HG03103 (cell line): ENCODE measurements around the gene SYT6.

Experiments used
- ATAC-seq: cut with Tn5 transposase; IDR thresholded peaks from one replicate; pipeline ENCODE4 v1.9.1; 2021; ENCODE audit warnings: low read depth; ENCODE audit not compliant: unreplicated experiment

The SYT6 gene

DNA sequence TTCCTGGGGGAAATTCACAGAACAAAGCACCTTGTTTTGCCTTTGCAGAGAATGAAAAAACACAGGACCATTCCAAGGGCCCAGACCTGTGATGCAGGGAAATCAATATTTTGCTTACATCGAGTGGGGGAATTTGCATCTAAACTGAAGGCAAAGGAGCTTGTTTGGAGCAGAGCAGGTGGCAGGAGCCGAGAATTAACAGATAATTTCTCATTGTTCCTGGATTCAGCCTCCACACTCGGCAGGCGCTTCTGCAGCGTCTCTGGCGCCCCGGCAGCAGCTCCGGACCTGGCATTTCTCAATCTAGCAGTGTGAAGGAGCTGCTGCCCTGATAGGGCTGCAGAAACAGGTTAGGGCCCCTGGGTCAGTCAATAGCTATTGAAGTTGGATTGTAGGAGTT is 2.0 kb upstream of the SYT6 start:
- no peak for ATAC-seq

DNA sequence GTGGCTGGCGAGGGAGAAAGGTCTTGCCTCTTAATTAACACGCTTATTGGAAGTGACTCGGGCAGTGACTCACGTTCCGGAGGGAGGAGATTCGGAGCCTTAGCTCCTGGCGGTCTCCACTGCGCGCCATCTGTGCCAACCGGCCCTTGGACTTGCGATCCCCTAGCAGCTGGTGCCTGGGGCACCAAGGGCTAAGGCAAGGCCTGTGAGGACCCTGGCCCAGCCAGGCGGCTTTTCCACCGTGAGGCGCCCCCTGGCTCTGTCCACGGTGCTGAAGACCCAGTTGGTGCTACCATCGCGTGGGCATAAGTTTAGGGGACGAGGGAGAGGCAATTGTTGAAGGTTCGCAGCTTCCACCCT is 1.3 kb upstream of the SYT6 start:
- ATAC-seq, result no peak

DNA sequence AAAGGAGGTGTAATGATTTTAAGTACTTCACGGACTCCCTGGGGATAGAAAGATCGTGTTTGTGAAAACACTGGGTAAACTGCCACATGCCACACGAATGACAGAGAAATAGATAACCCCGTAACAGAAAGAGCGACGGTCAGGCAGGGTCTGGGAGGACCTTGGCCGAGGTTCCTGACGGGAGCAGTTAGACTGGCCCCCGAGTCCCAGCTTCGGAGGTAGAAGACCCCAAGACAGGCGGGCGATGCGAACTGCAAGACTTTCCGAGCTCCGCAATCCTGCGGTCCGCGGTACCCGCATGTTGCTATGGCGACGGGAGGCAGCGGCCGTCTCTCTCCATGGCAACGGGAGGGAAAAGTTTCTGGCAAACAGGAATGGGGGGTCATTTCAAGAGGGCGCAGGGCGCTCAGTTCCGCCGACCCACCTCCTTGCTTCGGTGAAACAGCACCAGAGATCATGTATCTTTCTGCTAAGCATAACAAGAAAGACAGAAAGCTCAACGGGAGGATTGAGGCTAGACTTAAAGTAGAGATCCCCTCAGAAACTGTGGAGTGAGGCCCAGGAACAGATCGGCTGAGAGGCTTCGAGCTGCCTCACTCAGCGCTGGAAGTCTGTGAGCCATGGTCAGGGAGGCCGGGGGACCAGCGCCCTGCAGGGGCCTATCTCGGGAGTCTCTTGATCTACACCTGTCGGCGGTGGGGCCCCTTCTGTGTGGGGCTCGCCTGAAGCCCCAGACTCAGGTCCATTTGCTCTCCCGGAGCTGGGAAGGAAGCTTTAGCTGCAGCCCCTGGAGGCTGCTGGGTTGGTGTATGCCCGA is 685 bp upstream of the SYT6 start:
- ATAC-seq, result no peak

DNA sequence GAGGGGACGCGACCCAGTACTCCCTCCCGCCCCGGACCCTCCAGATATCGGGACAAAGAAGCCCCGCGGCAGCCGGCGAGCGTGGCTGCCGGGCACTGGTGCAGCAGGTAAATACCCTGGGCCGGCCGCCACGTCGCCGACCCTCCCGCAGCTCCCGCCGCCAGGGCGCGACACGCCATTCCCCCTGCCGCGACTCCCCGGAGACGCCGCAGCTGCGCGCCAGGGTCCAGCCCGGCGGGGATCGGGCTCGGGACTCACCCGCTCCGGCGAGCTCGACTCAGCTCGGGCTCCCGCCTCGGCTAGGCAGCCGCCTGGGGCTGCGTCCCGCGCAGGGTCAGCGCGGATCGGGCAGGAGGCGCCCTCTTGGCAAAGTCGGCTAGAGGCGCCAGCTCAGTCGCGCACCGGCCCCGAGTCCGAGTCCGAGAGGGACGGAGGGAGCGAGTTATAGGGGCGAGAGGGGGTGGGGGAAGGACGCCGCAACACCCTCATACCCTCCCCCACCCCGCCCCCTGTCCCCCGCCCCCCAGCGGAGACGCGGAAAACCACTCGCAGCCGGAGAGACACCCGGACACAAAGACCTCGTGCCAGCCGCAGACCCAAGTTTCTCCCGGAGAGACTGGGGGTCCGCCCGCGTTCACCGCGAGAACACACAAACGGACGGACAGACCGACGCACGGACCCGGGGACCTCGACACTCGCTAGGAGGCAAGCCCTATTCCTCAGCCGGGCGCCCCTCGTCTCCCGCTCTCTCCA is 985 bp downstream of the SYT6 start:
- no peak for ATAC-seq

DNA sequence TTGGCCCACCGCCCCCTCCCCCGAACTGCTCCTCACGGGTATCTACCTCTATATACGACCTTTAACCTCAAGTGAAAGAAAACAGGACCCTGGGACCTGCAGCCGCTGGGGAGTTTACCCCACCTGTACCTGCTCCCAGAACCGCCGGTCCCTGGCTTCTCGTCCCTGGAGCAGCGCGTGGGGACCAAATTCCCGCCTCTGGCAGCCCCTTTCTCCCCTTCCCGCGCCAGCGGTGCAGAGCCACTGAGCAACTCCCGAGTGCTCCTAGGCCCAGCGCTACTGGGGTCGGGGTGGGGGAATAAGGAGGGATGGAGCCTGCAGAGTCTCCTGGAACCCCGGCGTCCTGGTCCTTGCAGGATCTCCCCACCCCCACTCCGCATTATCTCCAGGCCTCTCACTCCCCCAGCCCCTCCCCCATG is 1.6 kb downstream of the SYT6 start:
- ATAC-seq, result no peak

DNA sequence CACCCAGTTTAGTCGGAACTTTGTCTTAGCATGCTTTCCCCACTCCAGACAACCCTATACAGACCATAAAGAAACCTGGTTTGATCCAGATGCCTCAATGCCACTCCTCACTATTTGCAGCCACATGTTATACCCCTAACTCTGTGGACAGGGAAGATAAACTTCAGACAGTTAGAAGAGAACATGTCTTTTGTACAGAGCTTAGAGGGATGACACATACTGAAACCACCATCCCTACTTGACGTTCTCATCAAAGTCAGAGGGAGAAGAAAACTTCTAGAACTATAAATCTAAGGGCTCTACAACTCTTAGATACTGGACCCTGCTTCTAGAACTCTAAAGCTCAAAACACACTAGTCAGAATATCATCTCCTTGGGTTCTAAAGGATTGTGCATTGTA is 3.7 kb downstream of the SYT6 start:
- no peak for ATAC-seq

DNA sequence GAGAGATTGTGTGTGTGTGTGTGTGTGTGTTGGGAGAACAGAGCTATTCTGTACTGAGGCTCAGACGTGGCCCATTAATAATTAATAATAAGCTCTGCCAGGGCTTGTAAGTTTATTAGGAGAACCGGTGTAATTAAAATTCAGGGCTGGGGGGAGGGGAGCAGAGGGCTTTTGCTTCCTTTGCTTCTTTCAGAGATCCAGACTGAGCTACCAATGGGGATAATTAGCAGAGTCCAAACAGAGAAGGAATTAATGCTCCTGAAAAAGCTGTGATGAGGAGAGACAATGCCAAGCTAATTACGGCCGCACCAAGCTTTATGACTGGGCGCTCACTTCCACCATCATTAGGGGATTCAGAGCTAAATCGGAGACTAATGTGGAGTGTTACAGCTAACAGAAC is 4.5 kb downstream of the SYT6 start:
- ATAC-seq, result no peak

DNA sequence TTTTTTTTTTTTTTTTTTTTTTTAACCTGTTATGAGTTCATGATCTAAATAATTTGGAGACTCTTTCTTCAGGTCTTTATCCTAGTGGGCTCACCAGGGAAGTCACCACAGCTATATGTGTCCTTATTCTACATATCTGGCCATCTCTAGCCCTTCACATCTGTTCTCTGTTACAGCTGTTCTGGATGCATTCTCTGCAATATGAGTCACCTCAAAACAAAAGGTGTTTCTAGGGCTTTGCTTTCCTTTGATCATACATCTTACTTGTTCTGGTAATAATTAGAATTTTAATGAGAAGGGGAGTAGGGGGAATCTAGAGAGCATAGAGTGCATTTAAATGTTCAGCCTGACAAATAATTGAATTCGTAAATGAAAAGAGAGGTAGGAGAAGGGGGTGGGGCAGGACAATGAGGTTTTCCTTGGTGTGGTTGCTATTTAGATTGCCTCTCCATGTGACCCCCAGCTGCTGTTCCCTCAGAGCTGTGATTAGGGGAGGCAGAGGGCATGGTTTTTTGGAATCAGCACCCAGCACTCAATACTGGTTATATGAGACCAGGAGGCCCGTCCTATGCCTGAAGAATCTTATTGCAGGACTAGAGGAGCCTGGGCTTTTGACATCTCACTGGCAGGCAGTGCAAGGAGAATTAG is 8.0 kb downstream of the SYT6 start:
- no peak for ATAC-seq

DNA sequence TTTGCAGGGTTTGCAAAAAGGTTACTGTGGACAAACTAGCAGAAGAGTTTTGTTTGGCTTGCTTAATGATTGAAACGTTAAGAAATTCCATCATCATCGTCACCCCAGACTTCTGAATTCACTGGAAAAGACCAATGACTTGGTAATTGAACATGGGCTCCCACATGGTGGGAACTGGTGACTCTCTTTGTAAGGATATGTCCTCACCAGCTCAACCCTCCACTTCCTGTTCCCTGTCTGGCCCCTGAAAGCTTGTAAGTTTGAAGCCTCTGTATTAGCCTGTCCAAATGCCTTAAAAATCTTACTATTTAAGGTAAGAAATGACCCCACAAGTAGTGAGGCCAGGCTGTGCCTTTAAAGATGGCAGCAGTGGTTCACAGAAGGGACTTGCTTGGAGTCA is 9.7 kb downstream of the SYT6 start:
- no peak for ATAC-seq

DNA sequence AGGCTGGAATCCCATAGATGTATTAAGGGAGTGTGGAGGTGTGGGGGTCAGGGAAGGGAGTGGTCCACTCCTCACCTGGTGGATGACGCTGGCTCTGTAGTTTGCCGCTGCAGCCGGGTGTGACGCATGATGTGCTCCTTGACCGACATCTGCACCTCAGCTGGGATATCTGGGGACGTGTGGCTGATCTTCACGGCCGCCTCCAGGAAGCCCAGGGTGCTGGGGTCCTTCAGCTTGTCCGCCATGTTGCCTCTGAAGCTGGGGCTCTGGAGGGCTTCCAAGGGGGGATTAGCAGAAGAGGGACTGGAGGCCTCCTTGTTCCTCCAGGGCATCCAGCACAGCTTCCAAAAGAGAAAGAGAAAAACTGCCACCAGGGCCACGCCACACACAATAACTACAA is 14.1 kb downstream of the SYT6 start:
- ATAC-seq, result no peak

DNA sequence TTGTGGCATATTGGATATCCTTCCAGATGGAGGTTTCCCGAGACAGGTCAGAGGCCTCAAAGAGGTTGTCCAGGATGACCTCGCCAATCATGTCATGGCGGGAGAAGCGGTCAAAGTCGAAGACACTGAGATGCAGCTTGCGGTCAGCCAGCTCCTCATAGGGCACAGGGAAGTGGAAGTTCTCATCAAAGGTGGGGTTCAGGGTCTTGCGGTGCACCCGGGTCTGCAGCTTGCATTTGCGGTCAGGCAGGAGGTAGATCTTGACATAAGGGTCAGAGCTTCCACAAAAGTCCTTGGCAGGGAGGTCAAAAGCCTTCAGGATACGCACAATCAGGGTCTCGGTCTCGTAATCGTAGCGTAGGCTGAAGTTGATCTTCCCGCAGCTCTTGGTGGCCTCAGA is 16.2 kb downstream of the SYT6 start:
- ATAC-seq, result no peak

DNA sequence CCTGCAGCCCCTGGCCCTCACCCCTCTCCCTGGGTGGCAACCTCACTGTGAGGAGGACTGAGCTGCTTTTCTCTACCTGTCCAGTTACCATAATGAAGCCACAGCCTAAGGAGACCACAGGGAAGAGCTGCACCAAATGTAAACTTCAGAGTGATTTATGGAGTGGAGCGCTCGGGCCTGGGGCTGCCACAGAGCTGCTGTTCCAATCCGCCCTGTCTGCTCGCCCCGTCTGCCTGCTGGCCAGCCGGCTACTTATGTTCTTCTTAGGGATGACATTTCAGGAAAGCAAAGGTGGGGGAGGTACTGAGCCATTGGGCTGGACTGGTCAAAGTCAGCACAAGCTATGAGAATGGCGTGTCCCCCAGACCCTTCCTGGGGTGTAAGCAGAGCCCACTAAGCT is 17.9 kb downstream of the SYT6 start:
- no peak for ATAC-seq

DNA sequence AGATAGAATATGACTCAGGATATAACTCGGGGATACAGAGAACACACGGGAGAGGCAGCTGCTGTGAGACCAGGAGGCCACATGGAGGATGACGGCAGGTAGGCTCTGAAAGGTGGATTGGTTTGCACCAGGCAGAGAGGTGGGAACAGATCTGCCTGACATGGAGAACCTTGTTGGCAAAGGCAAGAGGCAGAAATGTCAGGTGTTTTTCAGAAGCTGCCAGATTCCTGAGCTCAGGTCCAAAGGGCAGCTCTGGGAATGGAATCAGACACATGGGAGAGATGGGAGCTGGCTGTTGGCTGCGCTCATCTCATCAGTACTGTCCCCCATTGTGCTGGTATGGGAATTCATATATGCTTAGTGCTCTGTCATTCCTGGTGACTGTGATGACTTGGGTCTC is 19.2 kb downstream of the SYT6 start:
- no peak for ATAC-seq

DNA sequence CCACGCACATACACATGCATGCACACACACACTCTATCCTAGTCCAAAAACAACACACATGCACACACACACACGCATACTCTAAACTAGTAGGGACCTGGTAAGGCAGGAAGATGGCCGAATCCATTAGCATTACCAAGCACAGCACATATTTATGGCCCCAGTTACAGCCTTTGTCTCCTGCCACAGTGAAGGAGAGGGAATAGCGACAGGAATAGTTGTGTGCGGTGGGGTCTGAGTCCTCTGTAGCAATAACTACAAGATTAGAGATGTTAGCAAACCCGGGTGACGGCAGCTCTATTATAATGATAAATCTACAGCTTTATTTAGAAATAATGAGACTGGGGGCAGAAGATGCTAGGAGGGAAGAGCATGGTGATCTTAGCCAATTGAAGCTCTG is 20.5 kb downstream of the SYT6 start:
- ATAC-seq, result no peak

DNA sequence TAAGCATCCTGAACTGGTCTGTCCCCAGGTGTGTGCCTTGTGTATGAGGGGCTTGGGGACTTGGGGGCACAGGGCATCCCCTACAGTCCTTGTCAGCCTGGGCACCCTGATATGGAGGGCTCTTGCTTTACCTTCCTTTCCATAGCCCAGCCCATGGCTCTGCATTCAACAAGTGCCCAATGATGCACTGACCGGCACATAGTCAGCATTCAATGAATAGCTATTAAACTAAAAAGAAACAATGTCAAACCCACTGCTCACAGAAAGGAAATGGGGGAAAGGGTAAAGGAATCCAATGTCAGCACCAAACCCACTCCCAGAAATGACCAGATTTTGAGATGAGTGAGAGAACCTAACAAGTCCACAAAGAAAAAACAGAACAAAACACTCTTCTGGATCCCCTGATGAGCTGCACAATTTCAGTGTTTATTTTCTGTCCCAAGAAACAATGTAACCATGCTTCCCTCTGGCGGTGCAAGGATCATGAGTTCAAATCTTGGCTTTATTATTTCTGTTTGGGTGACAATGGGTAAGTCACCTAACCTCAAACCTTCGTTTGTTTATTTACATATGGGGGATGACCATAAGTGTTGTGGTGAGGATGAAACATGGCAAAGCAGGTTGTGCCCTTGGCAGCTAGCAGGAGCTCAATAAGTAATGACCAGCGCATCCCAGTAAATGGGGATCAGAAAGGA is 22.0 kb downstream of the SYT6 start:
- ATAC-seq, result no peak

DNA sequence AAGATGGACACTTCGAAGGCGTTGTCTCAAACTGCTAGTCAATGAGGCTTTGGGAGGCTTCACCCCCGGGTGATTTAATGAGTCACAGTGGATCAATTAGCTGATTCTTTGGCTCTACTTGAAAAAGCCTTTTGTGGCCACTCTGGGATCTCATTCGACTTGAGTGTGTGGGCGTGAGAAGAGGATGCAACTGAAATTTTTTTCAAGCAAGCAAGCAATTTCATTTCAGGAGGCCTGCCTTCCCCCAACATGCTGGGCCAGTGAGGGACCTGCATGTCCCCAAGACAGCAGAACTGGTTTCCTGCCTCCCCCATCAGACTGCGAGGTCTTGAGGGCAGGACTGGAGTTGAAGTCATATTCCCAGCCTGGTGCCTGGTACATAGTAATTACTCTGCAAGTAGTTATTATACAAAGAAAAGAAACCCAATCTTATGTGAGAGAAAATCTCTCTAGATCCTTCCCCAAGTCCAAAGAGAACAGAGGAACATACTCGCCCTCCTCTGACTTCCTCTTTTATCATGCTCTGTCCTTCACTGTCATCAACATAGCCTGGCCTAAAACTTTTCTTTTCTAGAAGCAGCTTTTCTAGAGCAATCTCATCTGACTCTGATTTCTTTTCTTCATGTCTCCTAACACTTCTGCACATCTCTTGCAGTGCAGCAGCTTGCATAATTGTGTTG is 22.7 kb downstream of the SYT6 start:
- ATAC-seq, result no peak

DNA sequence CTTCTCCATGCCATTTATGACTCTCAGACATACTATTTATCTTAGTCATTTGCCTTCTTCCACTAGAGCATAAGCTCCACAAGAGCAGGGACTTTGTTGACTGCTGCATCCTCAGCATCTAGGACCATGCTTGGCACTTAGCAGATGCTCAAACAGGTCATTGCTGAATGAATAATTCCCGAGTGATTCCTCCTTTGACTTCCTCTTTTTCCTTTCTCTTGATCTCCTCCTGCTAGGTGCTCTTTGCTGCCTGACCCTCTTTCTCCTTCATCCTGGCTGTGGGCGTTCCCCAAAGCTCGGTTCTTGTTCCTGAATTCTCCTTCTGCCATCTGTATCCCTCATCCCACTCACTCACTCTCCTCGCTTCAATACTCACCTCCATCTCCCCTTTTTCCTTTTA is 23.5 kb downstream of the SYT6 start:
- no peak for ATAC-seq

DNA sequence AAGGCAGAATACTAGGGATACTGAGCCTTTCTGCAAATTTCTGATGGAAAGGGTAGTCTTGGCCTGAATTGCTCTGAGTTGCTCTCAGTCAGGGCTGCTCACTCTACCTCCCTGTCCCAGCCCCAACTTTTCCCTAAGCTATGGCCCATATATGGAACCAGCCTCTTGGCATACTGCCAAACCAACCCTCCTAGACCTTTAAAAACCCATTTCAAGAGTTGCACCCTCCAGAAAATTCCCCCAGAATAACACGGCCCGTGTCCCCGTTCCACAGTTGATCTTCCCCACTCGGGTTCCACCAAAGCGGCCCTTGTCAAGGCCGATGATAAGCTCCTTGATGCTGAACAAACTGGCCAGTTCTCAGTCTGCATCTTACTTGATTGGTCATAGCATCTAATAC is 25.4 kb downstream of the SYT6 start:
- no peak for ATAC-seq

DNA sequence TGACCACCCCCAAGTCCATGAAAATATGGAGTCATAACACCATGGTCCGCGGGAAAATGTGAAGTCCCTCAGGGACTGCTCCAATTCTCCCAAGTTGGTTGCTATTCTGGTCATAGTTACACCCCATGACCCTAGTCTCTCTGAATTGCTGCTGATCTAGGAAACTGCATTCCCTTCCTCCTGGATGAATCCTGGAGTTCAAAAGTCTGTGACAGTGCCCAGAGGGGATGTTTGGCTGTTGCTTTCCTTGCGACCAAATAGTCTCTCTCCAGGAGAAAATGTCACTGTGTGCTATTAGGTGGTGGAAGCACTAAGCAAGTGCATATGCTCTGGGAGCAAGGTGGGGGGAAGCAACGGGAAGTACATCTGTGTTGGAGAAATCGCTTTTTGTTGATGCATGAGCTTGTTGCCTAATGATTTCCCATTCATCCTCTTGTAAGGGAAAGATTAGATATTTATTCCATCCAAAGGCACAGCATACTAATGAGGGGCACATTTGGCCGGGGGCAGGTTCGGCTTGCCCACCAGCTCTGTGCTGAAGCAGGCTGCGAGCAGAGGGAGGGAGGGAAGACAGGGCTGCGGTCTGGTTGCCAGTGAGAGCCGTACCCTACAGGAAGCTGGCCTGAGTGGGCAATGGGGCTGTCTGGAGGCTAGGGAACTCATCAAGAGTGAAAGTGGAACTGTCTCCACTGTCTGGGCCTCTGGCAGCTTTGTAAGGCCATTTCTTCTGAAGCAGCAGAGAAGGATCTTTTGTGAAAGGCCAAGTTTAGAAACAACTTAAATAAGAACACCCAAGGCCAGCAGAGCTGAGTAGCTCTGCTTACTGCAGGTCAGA is 27.2 kb downstream of the SYT6 start:
- peak; percentile 61 for ATAC-seq

DNA sequence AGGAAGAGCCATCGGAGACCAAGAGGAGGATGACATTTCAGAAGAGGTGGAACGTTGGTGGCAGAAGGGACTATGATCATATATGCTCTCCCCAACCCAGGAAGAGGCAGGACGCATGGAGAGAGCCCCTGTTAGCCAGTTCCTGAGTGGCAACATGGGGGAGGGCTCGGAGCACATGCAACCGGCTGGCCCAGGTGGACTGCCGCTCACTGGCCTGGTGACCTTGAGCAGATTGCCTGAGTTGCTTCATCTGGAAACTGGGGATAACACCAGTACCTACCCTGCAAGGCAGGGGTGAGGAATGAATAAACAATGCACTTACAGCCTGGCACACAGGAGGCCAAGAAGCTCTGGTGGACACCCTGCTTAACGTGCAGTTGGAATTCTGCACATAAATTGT is 29.0 kb downstream of the SYT6 start:
- ATAC-seq, result no peak
